GM19468 (cell line): Measurements from ENCODE around the gene CBX3.
"Not testable (repeated sequence)": the region's sequence is repeated elsewhere in the genome, so short reads cannot be mapped to it uniquely, and the experiment has no call there.

Experiments
- ATAC-seq: cut with Tn5 transposase; IDR thresholded peaks from one replicate; pipeline ENCODE4 v1.9.1; 2021; ENCODE audit warnings: mild to moderate bottlenecking, moderate library complexity, moderate number of reproducible peaks; ENCODE audit not compliant: unreplicated experiment; ENCODE audit errors: extremely low read depth

The CBX3 gene

DNA sequence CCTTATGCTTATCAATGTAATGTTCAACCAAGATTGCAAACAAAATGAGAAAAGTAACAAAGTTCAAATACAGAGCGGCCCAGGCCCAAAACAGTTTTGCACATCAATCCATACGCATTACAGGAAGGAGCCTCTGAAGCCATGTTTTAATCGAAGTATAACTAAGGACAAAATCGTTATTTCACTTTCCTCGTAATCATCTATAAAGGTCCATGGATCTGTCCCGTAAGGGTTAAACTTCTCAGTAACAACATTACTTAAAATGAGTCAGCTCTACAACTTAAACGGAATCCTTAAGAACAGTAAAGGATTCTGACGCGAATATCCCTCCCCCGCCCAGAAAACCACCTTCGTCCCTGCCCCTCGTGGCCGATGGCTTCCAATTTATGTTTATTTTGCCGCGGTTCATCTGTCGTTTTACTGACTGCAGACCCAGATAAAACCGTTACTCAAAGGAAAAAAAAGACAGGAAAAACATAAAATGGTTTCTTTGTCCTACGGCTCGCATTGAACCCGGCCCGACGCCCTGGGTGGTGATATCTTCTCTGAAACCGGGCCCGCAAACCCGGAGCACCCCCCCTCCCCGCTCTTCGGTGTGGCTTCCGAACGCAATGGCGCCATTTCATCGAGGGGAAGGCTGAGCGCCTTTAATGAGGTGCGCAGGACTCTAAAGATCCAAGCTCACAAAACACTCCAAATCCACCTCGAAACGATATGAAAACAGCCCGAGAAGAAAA is 2.1 kb upstream of the CBX3 start:
- ATAC-seq = no peak

DNA sequence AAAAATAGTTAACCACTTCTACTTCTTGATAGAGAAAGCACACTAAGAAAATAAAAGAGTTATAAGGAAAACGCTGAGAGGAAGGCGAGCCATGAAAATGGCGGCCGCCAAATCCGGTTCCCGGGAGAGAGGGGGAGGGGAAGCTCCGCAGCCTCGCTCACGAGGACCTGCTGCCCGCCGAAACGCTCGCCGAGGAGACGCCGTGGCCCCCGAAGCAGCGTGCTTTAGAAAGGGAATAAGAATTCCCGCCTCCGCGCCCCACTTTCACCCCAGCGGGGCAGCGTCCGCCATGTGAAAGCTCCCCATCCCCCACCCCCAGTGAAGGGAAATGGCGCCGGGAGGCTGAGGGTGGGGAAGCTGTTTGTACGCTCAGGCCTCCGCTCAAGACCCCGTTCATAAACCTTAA is 1.5 kb upstream of the CBX3 start:
- ATAC-seq = no peak

DNA sequence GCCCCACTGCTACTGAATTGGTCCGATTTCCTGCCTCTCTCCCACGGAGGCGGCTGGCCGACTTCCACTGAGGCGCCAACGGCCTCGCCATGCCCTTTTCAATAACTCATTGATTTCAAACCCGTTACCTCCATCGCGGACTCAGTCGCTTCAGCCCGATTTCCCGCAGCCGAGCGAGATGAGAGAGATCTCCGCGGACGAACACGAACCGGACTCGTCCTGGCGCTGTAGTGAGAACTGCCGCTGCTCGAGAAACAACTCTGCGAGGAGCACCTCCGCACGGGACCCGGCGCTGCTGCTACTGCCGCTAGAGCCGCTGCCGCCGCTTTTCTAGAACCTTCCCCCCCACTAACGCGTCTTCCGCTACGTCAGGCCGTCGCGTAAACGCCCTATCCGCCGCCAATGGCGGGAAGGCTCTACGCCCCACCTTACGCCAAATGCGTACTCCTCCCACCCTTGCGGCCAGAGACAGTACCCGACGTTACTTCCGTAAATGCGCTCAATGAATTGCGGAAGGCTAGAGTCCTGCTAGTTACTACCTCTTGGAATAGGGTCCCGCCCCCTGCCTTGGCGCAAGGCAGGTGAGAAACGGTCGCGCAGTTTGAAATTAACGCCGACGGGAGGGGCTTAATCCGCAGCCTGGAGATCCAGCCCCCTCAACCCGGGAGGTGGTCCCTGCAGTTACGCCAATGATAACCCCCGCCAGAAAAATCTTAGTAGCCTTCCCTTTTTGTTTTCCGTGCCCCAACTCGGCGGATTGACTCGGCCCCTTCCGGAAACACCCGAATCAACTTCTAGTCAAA is 900 bp upstream of the CBX3 start, which contains the start of gene HNRNPA2B1:
Gene HNRNPA2B1 (minus strand): TSS at position 303 of the 803 bp plus-strand sequence. CDS start 169 bp downstream, at position 134.
- ATAC-seq = peak; percentile 69

DNA sequence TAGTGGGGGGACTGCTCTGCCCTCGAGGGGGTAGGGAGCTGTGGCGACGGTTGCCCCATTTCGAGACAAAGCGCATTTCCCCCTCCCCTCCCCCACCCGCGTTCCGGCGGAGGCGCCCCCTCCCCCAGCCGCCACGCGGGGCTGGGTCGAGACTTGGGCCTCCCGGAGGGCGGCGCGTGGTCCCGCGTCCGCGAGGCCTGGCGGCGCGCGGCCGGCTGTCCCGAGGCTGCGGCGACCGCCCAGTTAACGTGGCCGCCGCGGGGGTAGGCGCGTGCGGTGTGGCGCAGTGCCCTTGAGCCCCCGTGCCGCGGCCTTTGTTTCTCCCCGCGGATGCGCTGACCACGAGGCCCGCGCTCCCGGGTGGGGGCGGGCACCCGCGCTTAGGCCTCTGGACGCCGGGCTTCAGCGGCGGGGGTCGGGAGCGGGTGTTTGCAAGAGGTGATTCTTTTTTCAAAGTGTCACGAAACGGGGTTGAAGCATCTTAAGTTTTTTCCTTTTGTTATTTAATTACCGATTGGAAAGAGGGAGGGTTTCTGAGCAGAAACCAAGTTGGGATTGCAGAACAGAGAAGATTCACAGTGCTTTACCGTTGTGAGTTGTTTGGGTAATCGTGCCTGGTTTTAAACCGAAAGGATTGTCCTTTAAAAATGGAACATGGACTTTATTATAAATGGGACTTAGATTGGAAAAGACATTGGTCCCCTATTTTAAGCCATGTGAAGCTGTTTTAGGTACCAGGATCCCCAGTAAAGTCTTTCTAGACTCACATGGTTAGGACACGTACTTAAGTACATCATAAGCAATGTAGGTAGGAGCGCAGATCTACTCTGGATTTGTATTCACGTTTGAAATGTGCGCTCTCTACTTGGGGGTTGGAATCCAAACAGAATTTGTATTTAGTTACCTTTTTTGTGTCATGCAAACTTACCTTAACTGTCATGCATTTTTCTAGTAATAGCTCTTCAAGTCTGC is 760 bp downstream of the CBX3 start:
- no peak for ATAC-seq

DNA sequence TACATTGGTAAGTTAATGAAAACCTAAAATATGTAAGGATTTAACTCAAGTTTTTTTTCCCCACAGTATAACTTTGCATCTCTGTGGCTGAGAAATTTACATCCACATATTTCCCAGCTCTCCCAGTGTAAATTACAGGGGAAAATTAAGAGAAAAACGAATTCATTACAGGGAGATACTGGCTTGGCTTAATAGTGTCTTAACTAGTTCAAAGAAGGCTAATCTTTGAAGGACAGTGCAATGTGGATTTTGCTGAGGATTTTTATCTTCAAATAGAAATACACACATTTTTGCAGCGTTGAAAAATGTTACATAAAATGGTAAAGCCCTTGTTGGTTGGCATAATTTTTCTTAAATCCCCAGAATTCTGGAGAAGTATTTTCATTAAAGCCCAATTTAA is 1.5 kb downstream of the CBX3 start:
- no peak for ATAC-seq

DNA sequence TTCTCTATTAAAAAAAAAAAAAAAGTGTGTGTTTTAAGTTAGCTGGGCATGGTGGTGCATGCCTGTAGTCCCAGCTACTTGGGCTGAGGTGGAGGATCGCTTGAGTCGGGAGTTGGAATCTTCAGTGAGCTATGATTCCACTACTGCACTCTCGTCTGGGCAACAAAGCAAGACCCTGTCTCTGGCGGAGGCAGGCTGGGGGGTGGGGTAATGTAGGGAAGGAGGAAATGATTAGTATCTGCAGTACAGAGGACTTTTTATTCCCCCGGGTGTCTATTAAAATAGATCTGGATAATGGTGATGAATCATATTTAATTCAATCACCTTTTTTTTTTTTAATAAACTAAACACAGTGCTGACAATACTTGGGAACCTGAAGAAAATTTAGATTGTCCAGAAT is 6.5 kb downstream of the CBX3 start:
- no peak for ATAC-seq

DNA sequence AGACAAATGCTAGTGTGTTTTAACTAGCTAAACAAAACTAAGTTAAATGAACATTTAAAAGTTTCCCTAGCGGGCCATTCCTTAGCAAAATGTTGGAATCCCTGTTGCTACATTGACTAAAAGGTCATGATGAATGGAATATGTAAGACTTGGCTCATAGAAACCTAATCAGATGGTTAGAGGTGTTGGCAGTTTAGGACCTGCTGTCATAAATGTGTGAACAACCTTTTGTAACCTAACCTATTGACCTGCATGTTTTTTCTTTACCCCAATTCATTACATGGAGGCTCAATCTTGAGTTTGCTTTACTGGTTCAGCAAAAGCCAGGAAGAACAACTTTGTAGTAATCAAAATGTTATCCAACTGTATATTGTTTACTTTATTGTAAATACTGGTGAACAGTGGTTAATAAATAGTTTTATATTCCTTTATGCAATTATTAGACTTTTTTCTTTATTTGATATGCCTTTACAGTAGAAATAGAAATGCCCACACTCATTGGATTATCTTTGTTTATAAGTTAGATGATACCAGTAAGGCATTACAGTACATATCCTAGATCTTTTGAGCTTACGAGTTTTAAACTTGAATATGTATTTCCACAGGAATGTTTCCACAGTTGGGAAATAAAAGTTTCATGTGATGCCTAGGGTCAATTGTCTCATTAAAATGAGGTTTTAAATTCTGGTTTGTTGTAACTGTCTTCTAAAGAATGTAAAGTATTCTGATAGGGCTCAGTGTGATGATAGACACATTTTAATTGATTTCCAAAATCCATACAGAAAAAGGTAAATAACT is 11.6 kb downstream of the CBX3 start:
- no peak for ATAC-seq

DNA sequence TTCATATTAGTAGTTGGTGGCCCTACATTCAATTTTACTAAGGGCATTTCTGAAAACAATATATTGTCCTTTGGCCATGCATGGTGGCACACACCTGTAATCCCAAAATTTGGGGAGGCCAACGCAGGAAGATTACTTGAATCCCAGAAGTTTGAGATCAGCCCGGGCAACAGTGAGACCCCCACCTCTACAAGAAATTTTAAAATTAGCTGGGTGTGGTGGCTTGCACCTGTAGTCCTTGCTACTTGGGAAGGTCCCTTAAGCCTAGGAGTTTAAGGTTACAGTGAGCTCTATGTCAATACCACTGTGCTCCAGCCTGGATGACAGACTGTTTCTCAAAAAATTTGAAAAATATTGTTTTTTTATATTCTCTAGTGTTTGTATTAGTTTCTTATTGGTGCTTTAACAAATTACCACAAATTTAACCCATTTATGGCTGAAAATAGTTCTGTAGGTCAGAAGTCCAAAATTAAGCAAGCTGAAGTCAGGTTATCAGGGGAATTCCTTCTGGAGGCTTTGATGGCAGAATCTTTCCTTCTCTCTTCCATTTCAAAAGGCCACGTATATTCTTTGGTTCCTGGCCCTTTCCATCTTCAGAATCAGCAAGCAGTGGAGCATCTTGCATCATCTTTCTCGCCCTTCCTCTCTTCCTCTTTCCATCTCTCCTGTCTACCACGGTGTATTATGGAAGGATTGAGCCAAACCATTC is 12.4 kb downstream of the CBX3 start:
- ATAC-seq = no peak

DNA sequence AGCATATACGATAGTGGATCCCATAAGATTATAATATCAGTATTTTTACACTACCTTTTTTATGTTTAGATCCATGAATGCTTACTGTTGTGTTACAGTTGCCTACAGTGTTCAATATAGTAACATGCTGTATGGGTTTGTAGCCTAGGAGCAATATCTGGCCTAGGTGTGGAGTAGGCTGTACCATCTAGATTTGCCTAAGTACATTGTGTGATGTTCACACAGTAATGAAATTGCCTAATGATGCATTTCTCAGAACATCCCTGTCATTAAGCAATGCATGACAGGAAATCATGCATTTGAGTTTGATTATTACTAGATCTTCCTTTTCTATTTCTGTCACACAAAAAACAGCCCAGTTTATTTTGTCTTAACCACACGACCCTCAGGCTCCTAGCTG is 14.5 kb downstream of the CBX3 start:
- no peak for ATAC-seq

DNA sequence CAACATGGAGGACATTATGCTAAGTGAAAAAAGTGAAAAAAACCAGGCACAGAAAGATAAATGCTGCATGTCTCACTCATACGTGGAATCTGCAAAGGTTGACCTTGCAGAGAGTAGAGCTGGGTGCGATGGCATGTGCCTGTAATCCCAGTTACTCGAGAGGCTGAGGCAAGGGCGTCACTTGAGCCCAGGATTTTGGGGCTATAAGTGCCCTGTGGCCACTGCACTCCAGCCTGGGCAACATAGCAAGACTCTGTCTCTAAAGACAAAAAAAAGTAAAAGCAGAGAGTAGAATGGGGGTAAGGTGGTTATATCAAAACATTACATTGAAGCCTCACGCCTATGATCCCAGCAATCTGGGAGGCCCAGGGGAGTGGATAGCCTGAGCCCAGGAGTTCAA is 22.8 kb downstream of the CBX3 start:
- ATAC-seq = no peak

DNA sequence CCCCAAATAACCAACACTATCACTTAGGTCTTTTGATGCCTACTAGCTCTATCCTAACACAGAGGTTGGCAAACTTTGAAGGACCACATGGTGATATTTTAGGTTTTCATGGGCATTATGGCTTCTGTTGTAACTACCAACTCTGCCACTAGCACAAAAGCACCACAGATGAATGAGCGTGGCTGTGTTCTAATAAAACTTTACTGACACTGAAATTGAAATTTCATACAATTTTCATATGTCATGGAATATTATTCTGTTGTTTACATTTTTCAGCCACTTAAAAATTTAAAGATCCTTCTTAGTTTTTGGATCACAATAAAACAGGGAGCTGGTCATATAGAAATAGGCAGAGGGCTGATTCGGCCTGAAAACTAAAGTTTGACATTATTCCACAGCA is 26.4 kb downstream of the CBX3 start:
- no peak for ATAC-seq

DNA sequence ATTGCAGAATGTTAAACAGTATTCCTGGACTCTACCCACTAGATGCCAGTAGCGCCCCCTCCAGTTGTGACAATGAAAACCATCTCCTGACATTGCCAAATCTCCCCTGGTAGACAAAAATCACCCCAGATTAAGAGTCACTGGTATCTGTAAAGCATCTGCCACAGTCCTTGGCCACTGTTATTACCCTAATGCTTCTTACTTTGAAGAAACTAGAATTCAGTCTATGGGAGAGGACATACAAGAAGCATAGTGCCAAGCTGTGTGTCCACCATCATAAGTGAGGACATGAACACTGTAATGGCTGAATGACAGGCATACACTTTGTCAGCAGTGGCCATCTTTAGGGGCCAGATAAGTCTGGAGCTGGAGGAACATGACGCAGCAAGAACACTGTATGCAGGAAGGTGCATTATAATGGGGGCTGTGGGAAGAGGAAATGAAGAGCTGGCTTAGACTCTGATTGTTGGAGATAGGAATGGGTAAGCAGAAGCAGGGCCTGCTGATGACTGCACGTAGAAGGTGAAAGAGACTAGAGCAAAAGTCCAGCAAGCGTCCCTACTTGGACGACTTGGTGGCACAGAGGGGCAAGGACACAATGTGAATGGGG is 32.5 kb downstream of the CBX3 start:
- ATAC-seq = no peak

DNA sequence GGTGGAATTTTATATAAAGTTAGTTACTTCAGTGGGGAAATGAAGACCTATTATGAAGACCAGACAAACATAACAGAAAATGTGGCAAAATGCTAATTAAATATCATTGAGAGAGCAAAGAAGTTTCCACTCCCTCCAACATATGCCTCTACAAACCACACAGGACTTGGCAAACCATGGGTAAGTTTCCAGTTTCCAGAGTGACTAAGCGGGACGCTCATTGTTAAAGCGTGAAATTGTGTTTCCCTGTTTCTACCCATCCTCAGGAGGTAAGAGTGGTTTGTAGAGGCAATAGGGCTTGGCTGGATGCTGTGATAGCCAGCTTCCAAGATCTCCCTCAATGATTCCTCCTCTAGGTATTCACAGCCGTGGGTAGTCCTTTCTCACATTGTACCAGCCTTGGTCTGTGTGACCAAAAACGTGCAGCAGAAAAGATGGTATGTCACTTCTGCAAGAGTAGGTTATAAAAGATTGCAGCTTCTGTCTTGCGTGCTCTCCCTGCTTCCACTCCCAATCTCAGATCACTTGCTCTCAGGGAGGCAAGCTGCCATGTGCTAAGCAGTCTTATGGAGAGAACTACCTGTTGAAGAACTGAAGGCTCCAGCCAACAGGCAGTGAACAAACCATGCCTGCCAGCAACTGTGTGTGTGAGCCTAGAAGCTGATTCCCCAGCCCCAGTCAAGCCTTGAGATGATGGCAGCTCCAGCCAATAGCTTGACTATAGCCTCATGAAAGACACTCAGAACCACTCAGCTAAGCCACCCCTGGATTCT is 35.7 kb downstream of the CBX3 start:
- ATAC-seq = no peak

DNA sequence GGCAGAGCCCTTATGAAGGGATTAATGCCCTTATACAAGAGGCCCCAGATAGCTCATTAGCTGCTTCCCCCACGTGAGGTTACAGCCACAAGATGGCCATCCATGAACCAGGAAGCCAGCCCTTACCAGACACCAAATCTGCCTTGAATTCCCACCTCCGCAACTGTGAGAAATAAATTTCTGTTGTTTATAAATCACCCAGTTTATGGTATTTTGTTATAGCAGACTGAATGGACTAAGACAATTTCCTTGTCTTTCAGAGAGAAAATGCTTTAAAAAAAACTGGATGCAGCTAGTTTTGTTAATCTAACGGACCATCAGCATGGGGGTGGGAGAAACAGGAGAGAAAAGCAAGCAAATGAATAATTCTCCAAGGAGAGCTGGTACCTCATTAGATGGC is 36.5 kb downstream of the CBX3 start:
- ATAC-seq = no peak

DNA sequence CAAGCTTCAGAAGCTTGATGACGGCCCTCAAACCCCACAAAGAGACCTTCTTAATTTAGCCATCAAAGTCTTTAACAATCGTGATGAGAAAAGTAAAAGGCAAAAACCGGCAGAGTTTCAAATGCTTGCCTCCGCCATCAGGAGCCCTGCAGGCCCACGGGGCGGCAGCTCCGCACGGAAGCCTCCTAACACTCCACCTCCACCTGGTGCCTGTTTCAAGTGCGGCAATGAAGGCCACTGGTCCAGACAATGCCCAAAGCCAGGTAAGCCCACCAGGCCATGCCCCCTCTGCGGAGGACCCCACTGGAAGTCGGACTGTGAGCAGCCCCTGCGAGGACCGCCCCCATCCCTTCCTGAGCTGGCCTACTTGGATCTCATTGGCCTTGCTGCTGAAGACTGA is 43.6 kb downstream of the CBX3 start:
- ATAC-seq = no peak

DNA sequence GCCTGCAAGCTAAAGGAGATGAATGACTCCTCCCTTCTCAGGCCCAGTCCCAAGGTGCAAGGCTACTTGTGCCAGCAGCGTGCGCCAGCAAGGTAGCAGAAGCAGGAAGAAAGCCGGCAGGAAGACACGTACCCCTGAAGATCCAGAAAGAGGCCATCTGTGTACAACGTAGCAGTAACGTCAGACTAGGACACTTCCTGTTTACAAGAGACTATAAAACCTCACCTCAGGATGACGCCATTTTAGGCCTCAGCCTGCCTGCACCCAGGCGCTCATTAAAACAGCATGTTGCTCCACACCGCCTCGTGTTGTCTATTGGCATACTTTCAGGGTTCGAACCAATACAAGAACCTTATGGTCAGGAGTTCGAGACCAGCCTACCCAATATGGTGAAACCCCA is 48.7 kb downstream of the CBX3 start:
- ATAC-seq = no peak

DNA sequence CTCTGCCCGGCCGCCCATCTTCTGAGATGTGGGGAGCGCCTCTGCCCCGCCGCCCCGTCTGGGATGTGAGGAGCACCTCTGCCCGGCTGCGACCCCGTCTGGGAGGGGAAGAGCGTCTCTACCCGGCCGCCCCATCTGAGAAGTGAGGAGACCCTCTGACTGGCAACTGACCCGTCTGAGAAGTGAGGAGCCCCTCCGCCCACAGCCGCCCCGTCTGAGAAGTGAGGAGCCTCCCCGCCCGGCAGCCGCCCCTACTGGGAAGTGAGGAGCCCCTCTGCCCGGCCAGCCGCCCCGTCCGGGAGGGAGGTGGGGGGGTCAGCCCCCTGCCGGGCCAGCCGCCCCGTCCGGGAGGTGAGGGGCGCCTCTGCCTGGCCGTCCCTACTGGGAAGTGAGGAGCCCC is 60.3 kb downstream of the CBX3 start:
- not testable (repeated sequence) for ATAC-seq
